ENCODE results near the gene TSPAN14.
A peak's percentile ranks its signal among the peaks of the same experiment; 100 is the strongest.
"Not testable (repeated sequence)": the region's sequence is repeated elsewhere in the genome, so short reads cannot be mapped to it uniquely, and the experiment has no call there.

Gene TSPAN14

GRCh38 chr10:80468002-80468401 is 13.9 kb downstream of the TSPAN14 start:
- peak; percentile 42 to 54 for DNase-seq (ENCODE audit: low read depth in 2 of 2)

GRCh38 chr10:80468806-80469421 is 14.8 kb downstream of the TSPAN14 start:
- no peak for DNase-seq (ENCODE audit: low read depth in 2 of 2)

GRCh38 chr10:80470266-80470665 is 16.2 kb downstream of the TSPAN14 start:
- no peak for DNase-seq (ENCODE audit: low read depth in 2 of 2)

GRCh38 chr10:80471001-80471400 is 16.9 kb downstream of the TSPAN14 start:
- DNase-seq (ENCODE audit: low read depth in 2 of 2), result no peak

GRCh38 chr10:80471715-80472233 is 17.7 kb downstream of the TSPAN14 start:
- DNase-seq (ENCODE audit: low read depth in 2 of 2), result no peak

- DNase-seq (ENCODE audit: low read depth in 2 of 2), result no peak
These were observed 18.4 kb downstream of the TSPAN14 start for GRCh38 chr10:80472234-80473095.

- no peak for DNase-seq (ENCODE audit: low read depth in 2 of 2)
These were observed 19.1 kb downstream of the TSPAN14 start for GRCh38 chr10:80473096-80473657.

GRCh38 chr10:80473692-80474596 is 19.8 kb downstream of the TSPAN14 start:
- DNase-seq (ENCODE audit: low read depth in 2 of 2), result no peak

GRCh38 chr10:80474597-80474910 is 20.4 kb downstream of the TSPAN14 start:
- no peak for DNase-seq (ENCODE audit: low read depth in 2 of 2)

GRCh38 chr10:80474941-80475340 is 20.8 kb downstream of the TSPAN14 start:
- DNase-seq (ENCODE audit: low read depth in 2 of 2), result no peak

- not testable (repeated sequence) for DNase-seq (ENCODE audit: low read depth in 2 of 2)
These were observed 21.5 kb downstream of the TSPAN14 start for GRCh38 chr10:80475641-80476040.

- no peak for DNase-seq (ENCODE audit: low read depth in 2 of 2)
These were observed 22.6 kb downstream of the TSPAN14 start for GRCh38 chr10:80476685-80477084.

- DNase-seq (ENCODE audit: low read depth in 2 of 2), result no peak
These were observed 23.7 kb downstream of the TSPAN14 start for GRCh38 chr10:80477813-80478212.

GRCh38 chr10:80480373-80480772 is 26.3 kb downstream of the TSPAN14 start:
- not testable (repeated sequence) for DNase-seq (ENCODE audit: low read depth in 2 of 2)

GRCh38 chr10:80480852-80481251 is 26.7 kb downstream of the TSPAN14 start:
- no peak for DNase-seq (ENCODE audit: low read depth in 2 of 2)

GRCh38 chr10:80484243-80484642 is 30.1 kb downstream of the TSPAN14 start:
- DNase-seq (ENCODE audit: low read depth in 2 of 2), result no peak

GRCh38 chr10:80484676-80485075 is 30.6 kb downstream of the TSPAN14 start:
- DNase-seq (ENCODE audit: low read depth in 2 of 2), result no peak

- DNase-seq (ENCODE audit: low read depth in 2 of 2), result no peak
These were observed 31.2 kb downstream of the TSPAN14 start for GRCh38 chr10:80485076-80485945.

- no peak for DNase-seq (ENCODE audit: low read depth in 2 of 2)
These were observed 32.0 kb downstream of the TSPAN14 start for GRCh38 chr10:80485946-80486764.
